Spleen (tissue), 11 donors: ENCODE results near the gene LRBA. TPM values are rescaled to one million over a fixed set of nuclear protein-coding genes. Genes with fewer than 3 reads are reported as not detected.
A peak's percentile ranks its signal among the peaks of the same experiment; 100 is the strongest.

Experiments used
- DNase-seq: peaks from one replicate; pipeline ENCODE4 v3.0.0-alpha.2; 2020
- H3K27ac ChIP-seq, 8 donors: fragments of 200-600 bp; sonication (generic) in 7 of 8; 1 replicate in 4 of 8; 2 replicates in 4 of 8; pipeline versions ENCODE4 v1.5.0 to v1.8.0; 2016 to 2021; ENCODE audit warnings: inconsistent platforms in 4 of 8, mild to moderate bottlenecking in 4 of 8, moderate library complexity in 1 of 8
- H3K27me3 ChIP-seq, 7 donors: fragments of 200-600 bp; sonication (generic) in 6 of 7; replicated peaks in 1 of 7; 1 replicate in 4 of 7; 2 replicates in 3 of 7; pipeline versions ENCODE4 v1.5.0 to v1.8.0; 2016 to 2021; ENCODE audit warnings: inconsistent platforms in 3 of 7, mild to moderate bottlenecking in 1 of 7
- H3K36me3 ChIP-seq, 6 donors: fragments of 200-600 bp; sonication (generic) in 5 of 6; 1 replicate in 4 of 6; 2 replicates in 2 of 6; pipeline versions ENCODE4 v1.5.0 to v1.8.0; 2016 to 2021; ENCODE audit warnings: inconsistent platforms in 2 of 6
- H3K4me1 ChIP-seq, 6 donors: fragments of 200-600 bp; sonication (generic) in 5 of 6; 1 replicate in 3 of 6; 2 replicates in 3 of 6; pipeline versions ENCODE4 v1.5.0 to v1.8.0; 2016 to 2021; ENCODE audit warnings: inconsistent platforms in 3 of 6
- H3K4me3 ChIP-seq, 8 donors: fragments of 200-600 bp; sonication (generic) in 7 of 8; 1 replicate in 4 of 8; 2 replicates in 4 of 8; pipeline versions ENCODE4 v1.5.0 to v1.8.0; 2016 to 2021; ENCODE audit warnings: inconsistent platforms in 4 of 8, mild to moderate bottlenecking in 4 of 8, moderate library complexity in 2 of 8
- H3K9me3 ChIP-seq, 8 donors: fragments of 200-600 bp; sonication (generic) in 7 of 8; 1 replicate in 4 of 8; 2 replicates in 4 of 8; pipeline versions ENCODE4 v1.5.0 to v1.8.0; 2016 to 2021; ENCODE audit warnings: inconsistent platforms in 4 of 8
- POLR2A ChIP-seq, 3 donors: fragments of 450-650 bp; IDR thresholded peaks; one replicate each; pipeline ENCODE4 v1.5.1; 2017; ENCODE audit warnings: antibody characterized with exemption in 3 of 3, mild to moderate bottlenecking in 1 of 3
- POLR2AphosphoS5 ChIP-seq, 3 donors: sonication (generic); formaldehyde crosslinking; IDR thresholded peaks; one replicate each; pipeline ENCODE4 v1.5.1; 2017; ENCODE audit warnings: antibody characterized with exemption in 3 of 3
- WGBS, 5 donors: extraction: QIAGEN DNeasy Blood & Tissue Kit in 3 of 5; methylation state at CpG; one replicate each; pipeline versions ENCODE4 v1.1.5 to v1.1.7; 2013 to 2018; 5-methylcytosine and 5-hydroxymethylcytosine counted together
- intact Hi-C: fragments of 100-400 bp; cut with DNase I; formaldehyde crosslinking; loops from one replicate; pipeline ENCODE4 v1.15.0; 2023; ENCODE audit warnings: low total_unique reads
- polyA plus RNA-seq, 3 donors: library from polyadenylated mRNA; stranded (reverse); fragments of 200-250 nt; gene quantifications; one replicate each; pipeline ENCODE4 v1.2.1, GENCODE V29; 2013
- total RNA-seq, 7 donors: library from RNA; depleted of rRNA in 3 of 7; stranded (reverse); fragments of >200 nt in 3 of 7; fragmentation: NEBNext Ultra II Directional in 4 of 7; extraction: Animal tissue kit (Norgen Biotek cat#: 25700) in 4 of 7; gene quantifications; one replicate each; pipeline versions ENCODE4 v1.1.0 to v1.2.1, GENCODE V29; 2016 to 2021
- TF ChIP-seq, protein P1 (sequence below), 11 experiments: fragments of 200-600 bp in 7 of 11; fragments of 450-650 bp in 4 of 11; sonication (generic) in 4 of 11; IDR thresholded peaks in 8 of 11; conservative IDR thresholded peaks in 3 of 11; 1 replicate in 7 of 11; 2 replicates in 4 of 11; pipeline versions ENCODE4 v1.4.0 to v1.8.0; 2016 to 2021; ENCODE audit warnings: antibody characterized with exemption in 11 of 11, inconsistent platforms in 4 of 11, mild to moderate bottlenecking in 1 of 11
- donor health status: healthy with polysubstance abuse.
- donor health status: DM: no; HTN: no; CAD: no; lungs with moderate emphysema.
- donor health status: DM: no; HTN: no; CAD: no.
- donor health status: Bipolar disorder and iron deficiency.
- donor health status: healthy.
- donor health status: DM: no; HTN: no; CAD: no.
- donor health status: DM: yes; HTN: yes; CAD: no.

Gene LRBA
- total and polyA plus RNA-seq, 10 donors, result 8.2 to 84.9 (median 50.5) TPM

DNA sequence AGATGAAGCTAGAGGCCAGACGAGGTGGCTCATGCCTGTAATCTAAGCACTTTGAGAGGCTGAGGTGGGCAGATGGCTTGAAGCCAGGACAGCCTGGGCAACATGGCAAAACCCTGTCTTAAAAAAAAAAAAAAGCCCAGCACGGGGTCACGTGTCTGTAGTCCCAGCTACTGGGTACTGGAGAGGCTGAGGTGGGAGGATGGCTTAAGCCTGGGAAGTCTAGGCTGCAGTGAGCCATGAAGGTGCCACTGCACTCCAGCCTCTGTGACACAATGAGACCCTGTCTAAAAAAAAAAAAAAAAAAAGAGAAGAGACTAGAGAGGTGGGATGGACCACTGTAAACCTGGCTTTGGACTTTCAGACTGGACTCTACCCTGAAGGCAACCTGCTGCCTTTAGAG lies 10.7 kb upstream of the LRBA start:
- no peak for DNase-seq
- Histone ChIP-seq H3K27ac (no peak overlapping the region), H3K36me3 (no peaks in the 10 kb centered on the region), H3K4me3 (no peak overlapping the region), H3K27me3 (no peaks in the 10 kb centered on the region), H3K9me3 (no peaks in the 10 kb centered on the region), H3K4me1 (no peaks in the 10 kb centered on the region)
- WGBS, 5 donors, result 68 to 88% (median 80%) methylated on average over 3 of the region's 3 CpGs
- TF ChIP-seq POLR2AphosphoS5 (IDR thresholded peaks at IDR 0.05) (no peak), POLR2A (IDR thresholded peaks at IDR 0.05) (no peak)
- TF ChIP-seq, protein P1, sequence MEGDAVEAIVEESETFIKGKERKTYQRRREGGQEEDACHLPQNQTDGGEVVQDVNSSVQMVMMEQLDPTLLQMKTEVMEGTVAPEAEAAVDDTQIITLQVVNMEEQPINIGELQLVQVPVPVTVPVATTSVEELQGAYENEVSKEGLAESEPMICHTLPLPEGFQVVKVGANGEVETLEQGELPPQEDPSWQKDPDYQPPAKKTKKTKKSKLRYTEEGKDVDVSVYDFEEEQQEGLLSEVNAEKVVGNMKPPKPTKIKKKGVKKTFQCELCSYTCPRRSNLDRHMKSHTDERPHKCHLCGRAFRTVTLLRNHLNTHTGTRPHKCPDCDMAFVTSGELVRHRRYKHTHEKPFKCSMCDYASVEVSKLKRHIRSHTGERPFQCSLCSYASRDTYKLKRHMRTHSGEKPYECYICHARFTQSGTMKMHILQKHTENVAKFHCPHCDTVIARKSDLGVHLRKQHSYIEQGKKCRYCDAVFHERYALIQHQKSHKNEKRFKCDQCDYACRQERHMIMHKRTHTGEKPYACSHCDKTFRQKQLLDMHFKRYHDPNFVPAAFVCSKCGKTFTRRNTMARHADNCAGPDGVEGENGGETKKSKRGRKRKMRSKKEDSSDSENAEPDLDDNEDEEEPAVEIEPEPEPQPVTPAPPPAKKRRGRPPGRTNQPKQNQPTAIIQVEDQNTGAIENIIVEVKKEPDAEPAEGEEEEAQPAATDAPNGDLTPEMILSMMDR (IDR thresholded peaks at IDR 0.05 in 8 of 11, conservative IDR thresholded peaks at IDR 0.05 in 3 of 11), result no peak
- intact Hi-C loops, result no loop called here

DNA sequence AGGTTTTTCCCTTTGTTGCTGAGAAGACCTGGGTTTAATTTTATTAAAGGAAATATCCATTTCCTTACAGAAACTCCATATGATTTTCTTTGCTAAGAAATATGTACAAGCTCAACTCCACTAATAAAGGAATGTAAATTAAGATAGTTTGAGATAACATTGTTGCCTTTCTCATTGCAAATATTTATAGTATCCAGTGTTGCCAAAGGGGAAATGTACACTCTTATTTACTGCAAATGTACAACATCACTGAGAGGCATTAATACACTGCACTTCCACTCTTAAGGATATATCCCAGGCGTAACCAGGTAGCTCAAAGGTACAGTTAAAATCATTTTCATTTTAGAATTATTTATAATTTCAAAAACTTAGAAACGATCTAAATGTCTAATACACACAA lies 7.5 kb upstream of the LRBA start:
- no peak for DNase-seq
- H3K4me1 ChIP-seq, result no peaks in the 10 kb centered on the region
- H3K9me3 ChIP-seq, result no peaks in the 10 kb centered on the region
- 78 to 86% (median 82%) methylated on average over 2 of the region's 2 CpGs for WGBS, 5 donors
- intact Hi-C loops, result no loop called here
- H3K27ac ChIP-seq, result no peak overlapping the region
- H3K36me3 ChIP-seq, result no peaks in the 10 kb centered on the region
- H3K27me3 ChIP-seq, result no peaks in the 10 kb centered on the region
- no peak overlapping the region for H3K4me3 ChIP-seq
- TF ChIP-seq POLR2AphosphoS5 (IDR thresholded peaks at IDR 0.05), result no peak
- TF ChIP-seq, protein P1 (IDR thresholded peaks at IDR 0.05 in 8 of 11, conservative IDR thresholded peaks at IDR 0.05 in 3 of 11), result no peak
- no peak for TF ChIP-seq POLR2A (IDR thresholded peaks at IDR 0.05)

DNA sequence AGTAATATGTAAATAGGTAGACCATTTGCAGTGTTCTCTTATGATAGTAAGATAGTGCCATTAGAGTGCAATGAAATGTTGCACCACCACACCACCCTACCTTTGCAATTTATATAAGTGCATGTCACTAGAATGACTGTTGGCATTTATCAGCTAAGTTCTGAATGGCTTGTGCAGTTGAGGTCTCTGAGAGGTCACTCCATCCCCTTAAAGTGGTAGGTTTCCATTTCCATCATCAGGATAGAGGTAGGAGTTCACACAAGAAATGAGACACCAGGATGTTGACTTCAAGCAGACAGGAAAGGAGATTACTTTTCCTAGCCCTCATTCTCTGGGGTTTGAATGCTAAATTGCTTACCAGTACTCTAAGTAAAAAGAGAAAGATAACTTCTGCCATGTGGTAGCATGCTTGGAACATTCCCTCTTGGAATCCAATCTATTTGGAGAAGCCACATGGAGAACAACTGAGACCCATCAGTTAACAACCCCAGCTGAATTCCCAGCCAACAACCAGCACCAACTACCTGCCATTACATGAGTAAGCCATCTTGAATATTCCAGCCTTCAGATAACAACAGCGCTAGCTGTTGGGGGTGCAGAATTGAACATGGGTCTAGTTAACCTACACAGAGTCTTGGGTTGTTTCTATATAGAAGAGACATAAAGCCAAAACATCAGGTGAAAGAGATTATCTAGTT lies 6.7 kb upstream of the LRBA start:
- intact Hi-C loops, result no loop called here
- Histone ChIP-seq H3K36me3 (no peaks in the 10 kb centered on the region), H3K9me3 (no peaks in the 10 kb centered on the region), H3K4me1 (peaks cover 0 to 2% (median under 1%) of the 10 kb centered on the region in 6 donors), H3K4me3 (no peak overlapping the region), H3K27me3 (no peaks in the 10 kb centered on the region), H3K27ac (no peak overlapping the region)
- WGBS, 5 donors, result 89 to 100% (median 100%) methylated on average over 1 of the region's 1 CpG
- DNase-seq, result no peak
- TF ChIP-seq, protein P1 (IDR thresholded peaks at IDR 0.05 in 8 of 11, conservative IDR thresholded peaks at IDR 0.05 in 3 of 11), result no peak
- TF ChIP-seq POLR2AphosphoS5 (IDR thresholded peaks at IDR 0.05), result no peak
- no peak for TF ChIP-seq POLR2A (IDR thresholded peaks at IDR 0.05)

DNA sequence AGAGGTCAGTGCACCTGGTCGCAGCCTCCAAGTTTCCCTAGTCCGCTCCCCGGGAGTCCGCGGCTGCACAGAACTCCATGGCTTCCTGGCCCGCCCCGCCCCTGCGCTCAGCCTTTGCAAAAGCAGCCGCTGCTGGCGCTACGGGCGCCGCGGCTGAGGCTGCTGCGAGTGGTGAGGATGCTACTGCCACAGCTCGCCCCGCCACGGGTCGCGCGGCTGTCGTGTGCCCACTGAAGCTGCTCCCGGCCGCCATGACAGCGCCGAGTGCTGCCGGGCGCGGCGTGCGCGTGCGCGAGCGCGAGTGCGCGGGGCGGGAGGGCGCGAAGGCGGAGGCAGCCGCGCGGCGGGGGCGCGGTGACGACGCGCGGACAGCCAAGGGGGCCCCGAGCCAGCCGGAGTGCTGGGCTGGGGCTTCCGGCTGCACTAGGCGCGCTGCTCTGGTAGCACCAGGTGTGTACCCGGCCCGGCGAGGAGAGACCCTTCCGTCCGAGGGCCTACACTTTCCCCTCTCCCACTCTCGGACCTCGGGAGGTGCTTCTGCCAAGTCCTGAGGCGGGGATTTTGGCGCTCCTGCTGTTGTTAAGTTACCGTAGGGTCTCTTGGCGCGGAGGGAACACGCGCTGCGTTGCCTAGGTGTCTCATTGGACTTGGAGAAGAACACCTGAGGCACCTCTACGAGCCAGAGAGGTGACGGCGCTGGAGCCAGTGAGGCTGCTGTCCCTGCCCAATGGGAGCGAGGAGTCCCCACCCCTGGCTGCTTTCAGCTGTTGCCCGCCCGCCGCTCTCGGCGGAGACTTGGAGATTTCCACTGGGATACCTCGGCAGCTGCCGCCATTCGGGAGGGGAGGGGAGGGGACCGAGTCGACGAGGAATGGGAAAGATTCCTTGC lies 619 bp upstream of the LRBA start:
- no peaks in the 10 kb centered on the region for H3K9me3 ChIP-seq
- intact Hi-C loops, result no loop called here
- DNase-seq, result peak; percentile 96
- no peaks in the 10 kb centered on the region for H3K27me3 ChIP-seq
- peak overlapping the region; percentile 90 to 100 (median 98) for H3K4me3 ChIP-seq
- peaks cover 12 to 48% (median 35%) of the 10 kb centered on the region in 6 donors for H3K4me1 ChIP-seq
- H3K36me3 ChIP-seq, result peaks cover 0 to 6% (median 0%) of the 10 kb centered on the region in 6 donors
- WGBS, 5 donors, result 0 to 1% (median 0%) methylated on average over 16 to 87 of the region's 87 CpGs
- H3K27ac ChIP-seq, result peak overlapping the region; percentile 94 to 99 (median 97)
- peak; percentile 9 to 40 (median 34) for TF ChIP-seq POLR2A (IDR thresholded peaks at IDR 0.05)
- TF ChIP-seq, protein P1 (IDR thresholded peaks at IDR 0.05 in 8 of 11, conservative IDR thresholded peaks at IDR 0.05 in 3 of 11), result peak in 1 of 11 experiments; percentile 16
- peak; percentile 89 to 93 (median 93) for TF ChIP-seq POLR2AphosphoS5 (IDR thresholded peaks at IDR 0.05)
